Adrenal gland (tissue), 12 donors: ENCODE measurements around the gene PDE2A. TPM values are rescaled to one million over a fixed set of nuclear protein-coding genes. Genes with fewer than 3 reads are reported as not detected.
A peak's percentile ranks its signal among the peaks of the same experiment; 100 is the strongest.

Experiments
- DNase-seq, 7 donors: peaks; one replicate each; pipeline ENCODE4 v3.0.0-alpha.2; 2019 to 2020
- H3K27ac ChIP-seq, 5 donors: fragments of 200-600 bp; sonication (generic) in 4 of 5; 1 replicate in 3 of 5; 2 replicates in 2 of 5; pipeline versions ENCODE4 v1.5.1 to v1.8.0; 2016 to 2020; ENCODE audit warnings: mild to moderate bottlenecking in 1 of 5
- H3K27me3 ChIP-seq: fragments of 200-600 bp; 2 replicates; pipeline ENCODE4 v1.8.0; 2021
- H3K36me3 ChIP-seq, 2 donors: fragments of 200-600 bp; replicated peaks in 1 of 2; 1 replicate in 1 of 2; 2 replicates in 1 of 2; pipeline versions ENCODE4 v1.5.1 to v1.8.0; 2018 to 2022
- H3K4me1 ChIP-seq, 2 donors: fragments of 200-600 bp; replicated peaks in 1 of 2; 1 replicate in 1 of 2; 2 replicates in 1 of 2; pipeline versions ENCODE4 v1.5.1 to v1.8.0; 2018 to 2021
- H3K4me3 ChIP-seq, 4 donors: fragments of 200-600 bp; sonication (generic) in 3 of 4; one replicate each; pipeline ENCODE4 v1.5.1; 2016 to 2018
- H3K9me3 ChIP-seq, 3 donors: fragments of 200-600 bp; sonication (generic) in 1 of 3; replicated peaks in 1 of 3; 1 replicate in 2 of 3; 2 replicates in 1 of 3; pipeline versions ENCODE4 v1.5.1 to v1.8.0; 2016 to 2021
- POLR2A ChIP-seq, 2 donors: fragments of 450-650 bp; IDR thresholded peaks; one replicate each; pipeline ENCODE4 v1.6.1; 2017; ENCODE audit warnings: antibody characterized with exemption in 2 of 2, mild to moderate bottlenecking in 2 of 2, moderate library complexity in 1 of 2
- WGBS, 4 donors: extraction: QIAGEN DNeasy Blood & Tissue Kit in 2 of 4; methylation state at CpG; one replicate each; pipeline versions ENCODE4 v1.1.5 to v1.1.7; 2013 to 2017; 5-methylcytosine and 5-hydroxymethylcytosine counted together
- intact Hi-C, 2 donors: fragments of 100-400 bp; cut with DNase I; formaldehyde crosslinking; loops; one replicate each; pipeline versions ENCODE4 v1.14.1 to v1.15.0; 2022 to 2023
- polyA plus RNA-seq, 3 donors: library from polyadenylated mRNA; stranded (reverse); fragments of 200-250 nt in 2 of 3; fragments of 350-450 nt in 1 of 3; fragmentation: Illumina TruSeq in 1 of 3; extraction: RNeasy Lipid Tissue Mini Kit (QIAGEN cat#74804) in 1 of 3; gene quantifications; one replicate each; pipeline ENCODE4 v1.2.3, GENCODE V29; 2013 to 2014
- total RNA-seq, 9 donors: library from RNA; depleted of rRNA in 4 of 9; stranded (reverse); fragments of >200 nt in 4 of 9; fragments of 120-200 nt in 1 of 9; fragmentation: NEBNext Ultra II Directional in 1 of 9; extraction: Animal tissue kit (Norgen Biotek cat#: 25700) in 1 of 9; gene quantifications; one replicate each; pipeline versions ENCODE4 v1.1.0 to v1.2.4, GENCODE V29; 2013 to 2023
- TF ChIP-seq, protein P1 (sequence below), 6 experiments: fragments of 450-650 bp in 4 of 6; fragments of 200-600 bp in 2 of 6; sonication (generic) in 1 of 6; IDR thresholded peaks; 1 replicate in 5 of 6; 2 replicates in 1 of 6; pipeline versions ENCODE4 v1.5.1 to v1.8.0; 2016 to 2021; ENCODE audit warnings: antibody characterized with exemption in 6 of 6, mild to moderate bottlenecking in 2 of 6, moderate library complexity in 1 of 6
- donor health status: healthy with polysubstance abuse.
- donor health status: Bipolar disorder and iron deficiency.
- donor health status: DM: yes; HTN: yes; CAD: no.
- donor health status: DM: no; HTN: no; CAD: no.
- donor health status: DM: no; HTN: no; CAD: no.
- donor health status: DM: yes; HTN: yes; CAD: no.

The PDE2A gene
- total and polyA plus RNA-seq, 12 donors = 11.5 to 226 (median 67.6) TPM

DNA sequence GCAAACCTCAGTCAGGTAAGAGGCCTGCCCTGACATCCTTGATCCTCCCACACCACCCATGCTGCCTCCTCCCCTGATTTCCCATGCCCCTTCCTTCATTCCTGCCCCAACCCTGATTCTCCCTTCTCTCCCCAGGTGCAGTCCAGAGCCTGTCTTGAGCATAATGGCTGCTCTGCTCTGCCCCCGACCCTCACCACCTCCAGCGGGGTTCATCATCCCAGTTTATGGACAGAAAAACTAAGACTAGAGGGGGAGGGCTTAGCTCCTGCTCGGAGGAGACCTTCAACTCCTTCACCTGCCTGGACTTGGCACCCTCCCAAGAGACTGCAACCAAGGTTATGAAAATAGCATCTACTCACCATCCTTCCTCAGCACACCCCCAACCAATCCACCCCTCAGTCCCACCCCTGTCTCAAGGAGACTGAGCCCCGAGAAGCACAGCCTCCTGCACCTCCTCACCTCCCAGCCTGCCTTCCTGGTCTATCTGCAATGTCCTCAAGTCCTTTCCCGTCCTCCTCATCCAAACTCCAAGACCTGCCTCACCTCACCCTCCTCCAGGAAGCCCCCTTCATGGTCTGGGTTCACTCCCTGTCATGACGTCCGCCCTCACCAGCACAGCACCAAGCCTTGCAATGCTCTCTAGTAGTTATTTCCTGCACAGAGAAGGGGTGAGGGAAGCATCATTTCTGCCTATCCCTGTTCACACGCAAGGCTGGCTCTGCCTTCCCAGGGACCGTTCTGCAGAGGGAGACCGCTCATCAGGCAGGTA is 103.1 kb downstream of the PDE2A start:
- 77 to 93% (median 78%) methylated on average over 9 to 10 of the region's 10 CpGs for WGBS, 4 donors

DNA sequence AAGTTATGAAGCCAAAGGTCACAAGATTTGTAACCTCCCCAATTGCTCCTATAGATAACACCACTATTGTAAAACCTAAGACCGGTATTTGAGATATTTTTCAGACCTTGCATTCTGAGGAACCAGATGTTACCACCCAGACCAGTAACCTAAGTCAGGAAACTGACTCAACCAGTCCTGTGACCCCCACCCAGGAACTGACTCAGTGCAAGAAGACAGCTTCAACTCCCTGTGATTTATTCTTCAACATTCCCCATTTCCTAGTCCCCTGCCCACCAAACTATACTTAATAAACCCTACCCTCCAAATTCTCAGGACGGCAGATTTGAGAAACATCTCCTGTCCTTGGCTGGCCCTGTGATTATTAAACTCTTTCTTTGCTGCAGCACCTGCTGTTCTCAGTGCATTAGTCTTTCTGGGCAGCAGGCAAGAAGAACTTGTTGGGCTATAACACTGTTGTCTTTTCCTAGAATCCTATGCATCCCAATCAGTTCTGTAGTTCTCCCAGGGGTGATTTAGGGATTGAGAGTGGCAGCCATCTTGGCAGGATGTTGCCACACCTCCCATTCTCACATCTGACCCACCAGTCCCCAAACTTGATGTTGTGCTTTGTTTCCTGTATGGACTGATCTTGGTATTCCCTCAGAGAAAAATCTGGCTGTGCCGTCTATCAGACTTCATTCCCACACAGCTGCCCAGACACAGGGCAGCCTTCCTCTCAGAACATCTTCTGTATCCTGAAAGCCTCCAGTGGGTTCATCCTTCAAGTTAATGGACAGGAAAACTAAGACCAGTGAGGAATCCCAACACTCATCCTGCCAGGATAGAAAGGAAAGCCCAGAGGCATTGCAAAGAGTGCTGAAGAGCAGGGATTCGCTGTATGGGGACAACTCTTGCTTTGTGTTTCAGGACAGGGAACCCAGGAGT is 104.0 kb downstream of the PDE2A start:
- no peak overlapping the region for H3K4me3 ChIP-seq
- H3K27me3 ChIP-seq = no peaks in the 10 kb centered on the region
- DNase-seq = peak in 2 of 7 donors; percentile 37 to 46
- TF ChIP-seq POLR2A (IDR thresholded peaks at IDR 0.05) = no peak
- TF ChIP-seq, protein P1, sequence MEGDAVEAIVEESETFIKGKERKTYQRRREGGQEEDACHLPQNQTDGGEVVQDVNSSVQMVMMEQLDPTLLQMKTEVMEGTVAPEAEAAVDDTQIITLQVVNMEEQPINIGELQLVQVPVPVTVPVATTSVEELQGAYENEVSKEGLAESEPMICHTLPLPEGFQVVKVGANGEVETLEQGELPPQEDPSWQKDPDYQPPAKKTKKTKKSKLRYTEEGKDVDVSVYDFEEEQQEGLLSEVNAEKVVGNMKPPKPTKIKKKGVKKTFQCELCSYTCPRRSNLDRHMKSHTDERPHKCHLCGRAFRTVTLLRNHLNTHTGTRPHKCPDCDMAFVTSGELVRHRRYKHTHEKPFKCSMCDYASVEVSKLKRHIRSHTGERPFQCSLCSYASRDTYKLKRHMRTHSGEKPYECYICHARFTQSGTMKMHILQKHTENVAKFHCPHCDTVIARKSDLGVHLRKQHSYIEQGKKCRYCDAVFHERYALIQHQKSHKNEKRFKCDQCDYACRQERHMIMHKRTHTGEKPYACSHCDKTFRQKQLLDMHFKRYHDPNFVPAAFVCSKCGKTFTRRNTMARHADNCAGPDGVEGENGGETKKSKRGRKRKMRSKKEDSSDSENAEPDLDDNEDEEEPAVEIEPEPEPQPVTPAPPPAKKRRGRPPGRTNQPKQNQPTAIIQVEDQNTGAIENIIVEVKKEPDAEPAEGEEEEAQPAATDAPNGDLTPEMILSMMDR (IDR thresholded peaks at IDR 0.05) = no peak
- H3K9me3 ChIP-seq = no peaks in the 10 kb centered on the region
- 38 to 61% (median 50%) methylated on average over 4 of the region's 4 CpGs for WGBS, 4 donors
- intact Hi-C loops = loop anchor here in 1 of 2 donors (5.0 kb wide), 1 partner anchor 88 kb away; no protein-coding TSS in a partner anchor
- H3K4me1 ChIP-seq = no peaks in the 10 kb centered on the region
- H3K36me3 ChIP-seq = no peaks in the 10 kb centered on the region
- no peak overlapping the region for H3K27ac ChIP-seq

More for the DNA sequence above, 103.1 kb downstream of the PDE2A start:
- intact Hi-C loops = loop anchor here in 1 of 2 donors (5.0 kb wide), 1 partner anchor 89 kb away; no protein-coding TSS in a partner anchor
- TF ChIP-seq, protein P1 (IDR thresholded peaks at IDR 0.05) = no peak
- no peak for TF ChIP-seq POLR2A (IDR thresholded peaks at IDR 0.05)
- no peaks in the 10 kb centered on the region for H3K9me3 ChIP-seq
- H3K36me3 ChIP-seq = no peaks in the 10 kb centered on the region
- no peaks in the 10 kb centered on the region for H3K4me1 ChIP-seq
- H3K4me3 ChIP-seq = no peak overlapping the region
- H3K27ac ChIP-seq = no peak overlapping the region
- no peaks in the 10 kb centered on the region for H3K27me3 ChIP-seq
- DNase-seq = peak in 1 of 7 donors; percentile 46

DNA sequence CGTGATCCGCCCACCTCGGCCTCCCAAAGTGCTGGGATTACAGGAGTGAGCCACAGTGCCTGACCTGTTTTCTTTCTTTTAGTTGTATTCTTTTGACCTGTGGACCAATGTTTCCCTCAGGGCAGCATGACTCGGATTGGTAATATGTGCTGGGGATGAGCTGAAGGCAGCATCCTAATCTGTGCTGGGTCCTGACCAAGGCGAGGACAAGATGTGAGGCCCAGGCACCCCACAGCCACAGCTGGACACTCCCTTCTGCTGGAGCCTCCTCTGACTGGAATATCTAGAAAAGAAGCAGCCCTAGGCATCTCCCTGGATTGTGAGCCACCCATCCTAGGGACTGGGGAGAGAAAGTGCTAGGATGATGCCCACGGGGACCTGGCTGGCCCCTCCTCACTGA is 105.4 kb downstream of the PDE2A start:
- 80 to 97% (median 89%) methylated on average over 4 to 6 of the region's 6 CpGs for WGBS, 4 donors
- intact Hi-C loops = no loop called here
- no peaks in the 10 kb centered on the region for H3K27me3 ChIP-seq
- H3K27ac ChIP-seq = no peak overlapping the region
- no peak for DNase-seq
- TF ChIP-seq, protein P1 (IDR thresholded peaks at IDR 0.05) = no peak
- no peak for TF ChIP-seq POLR2A (IDR thresholded peaks at IDR 0.05)
- H3K36me3 ChIP-seq = no peaks in the 10 kb centered on the region
- no peak overlapping the region for H3K4me3 ChIP-seq
- no peaks in the 10 kb centered on the region for H3K9me3 ChIP-seq
- no peaks in the 10 kb centered on the region for H3K4me1 ChIP-seq

DNA sequence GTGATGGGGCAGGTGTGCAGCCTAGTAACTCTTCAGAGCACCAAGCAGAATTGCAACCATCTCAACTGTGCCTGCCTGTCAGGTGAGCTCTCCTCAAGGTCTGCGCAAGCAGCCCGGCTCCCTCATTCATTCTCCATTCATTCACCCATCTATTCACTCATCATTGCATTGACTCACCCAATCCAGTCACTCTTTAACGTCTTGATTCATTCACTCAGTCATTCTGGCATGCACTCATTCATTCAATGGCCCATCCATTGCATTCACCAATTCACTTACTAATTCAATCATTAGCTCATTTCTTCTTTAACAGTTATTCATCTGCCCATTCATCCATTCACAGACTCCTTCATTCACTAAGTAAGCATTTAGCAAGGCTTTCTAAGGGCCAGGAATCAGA is 111.8 kb downstream of the PDE2A start:
- Histone ChIP-seq H3K4me1 (no peaks in the 10 kb centered on the region), H3K36me3 (no peaks in the 10 kb centered on the region), H3K4me3 (no peak overlapping the region), H3K27me3 (no peaks in the 10 kb centered on the region), H3K27ac (no peak overlapping the region), H3K9me3 (no peaks in the 10 kb centered on the region)
- intact Hi-C loops = no loop called here
- DNase-seq = no peak
- 62 to 88% (median 84%) methylated on average over 3 of the region's 3 CpGs for WGBS, 4 donors
- no peak for TF ChIP-seq POLR2A (IDR thresholded peaks at IDR 0.05)
- TF ChIP-seq, protein P1 (IDR thresholded peaks at IDR 0.05) = no peak
